H1 (cell line): ENCODE data around the gene NRTN. TPM values are rescaled to one million over a fixed set of nuclear protein-coding genes. Genes with fewer than 3 reads are reported as not detected.
A peak's percentile ranks its signal among the peaks of the same experiment; 100 is the strongest.

Source experiments
- CTCF ChIA-PET: fragments of 300-600 bp; sonication (Branson Sonifier 250); formaldehyde crosslinking; loops from one replicate; lab custom pipeline; 2021; ENCODE audit not compliant: partially characterized antibody; lab: Charles Lee
- POLR2A ChIA-PET: fragments of 300-600 bp; sonication (Branson Sonifier 250); formaldehyde crosslinking; loops from one replicate; lab custom pipeline; 2021; ENCODE audit warnings: inconsistent platforms; ENCODE audit not compliant: partially characterized antibody; lab: Charles Lee
- DNase-seq, 2 experiments: peaks; one replicate each; pipeline versions ENCODE4 v3.0.0 to v3.0.0-alpha.2; 2010 to 2022; ENCODE audit warnings: low spot score in 2 of 2, low read depth in 1 of 2, mixed read lengths in 1 of 2
- FAIRE-seq: peaks from 2 replicates; lab custom pipeline; 2011; peaks lifted over from hg19 to GRCh38; lab: Jason Lieb, UNC
- H2AFZ ChIP-seq: 2 replicates; pipeline ENCODE4 v1.8.1; 2012; ENCODE audit warnings: low read length, inconsistent platforms
- H2AK5ac ChIP-seq: 2 replicates; pipeline ENCODE4 v1.6.1; 2013; ENCODE audit warnings: low read depth, low read length
- H2BK120ac ChIP-seq: replicated peaks from 2 replicates; pipeline ENCODE3; 2013; ENCODE audit warnings: low read depth, low read length, inconsistent platforms
- H2BK12ac ChIP-seq: 2 replicates; pipeline ENCODE4 v1.6.1; 2013; ENCODE audit warnings: low read depth, low read length
- H2BK15ac ChIP-seq: 2 replicates; pipeline ENCODE4 v1.6.1; 2013; ENCODE audit warnings: low read length
- H2BK20ac ChIP-seq: 2 replicates; pipeline ENCODE4 v1.6.1; 2013; ENCODE audit warnings: low read length
- H2BK5ac ChIP-seq: 2 replicates; pipeline ENCODE4 v1.6.1; 2013; ENCODE audit warnings: low read depth, low read length
- H3K14ac ChIP-seq: 2 replicates; pipeline ENCODE4 v1.6.1; 2013; ENCODE audit warnings: inconsistent platforms; ENCODE audit not compliant: insufficient read length
- H3K18ac ChIP-seq: 2 replicates; pipeline ENCODE4 v1.6.1; 2013; ENCODE audit warnings: low read length; ENCODE audit errors: extremely low read depth
- H3K23ac ChIP-seq: 2 replicates; pipeline ENCODE4 v1.6.1; 2013; ENCODE audit warnings: inconsistent platforms; ENCODE audit not compliant: insufficient read length
- H3K23me2 ChIP-seq: 2 replicates; pipeline ENCODE4 v1.6.1; 2013; ENCODE audit warnings: low read depth, low read length
- H3K27ac ChIP-seq: 2 replicates; pipeline ENCODE4 v1.6.1; 2011; ENCODE audit warnings: low read depth, low read length, inconsistent platforms
- H3K27me3 ChIP-seq, 4 experiments: replicated peaks in 1 of 4; 1 replicate in 1 of 4; 2 replicates in 3 of 4; pipeline versions ENCODE4 v1.6.1 to v1.8.1; 2011 to 2013; ENCODE audit warnings: low read length in 3 of 4, mild to moderate bottlenecking in 3 of 4, inconsistent platforms in 2 of 4, mixed read lengths in 2 of 4, moderate library complexity in 1 of 4; ENCODE audit not compliant: control insufficient read depth in 3 of 4, insufficient read depth in 3 of 4; ENCODE audit errors: extremely low read depth in 1 of 4
- H3K36me3 ChIP-seq, 4 experiments: 2 replicates each; pipeline versions ENCODE4 v1.6.1 to v1.8.1; 2011 to 2013; ENCODE audit warnings: mild to moderate bottlenecking in 4 of 4, low read length in 3 of 4, moderate library complexity in 2 of 4, control low read depth in 1 of 4, inconsistent platforms in 1 of 4; ENCODE audit not compliant: insufficient read depth in 4 of 4, control insufficient read depth in 2 of 4
- H3K4ac ChIP-seq: replicated peaks from 2 replicates; pipeline ENCODE3; 2013; ENCODE audit warnings: low read length, low read depth, mixed read lengths, inconsistent platforms; ENCODE audit not compliant: insufficient read length
- H3K4me1 ChIP-seq, 4 experiments: replicated peaks in 1 of 4; 1 replicate in 1 of 4; 2 replicates in 3 of 4; pipeline versions ENCODE4 v1.6.1 to v1.8.1; 2011 to 2013; ENCODE audit warnings: low read length in 3 of 4, inconsistent platforms in 2 of 4, mixed read lengths in 1 of 4; ENCODE audit not compliant: insufficient read depth in 4 of 4, control insufficient read depth in 3 of 4
- H3K4me2 ChIP-seq, 2 experiments: 2 replicates each; pipeline versions ENCODE4 v1.6.1 to v1.8.1; 2011 to 2013; ENCODE audit warnings: low read depth in 2 of 2, low read length in 2 of 2, control low read depth in 1 of 2, inconsistent platforms in 1 of 2, mild to moderate bottlenecking in 1 of 2; ENCODE audit not compliant: insufficient read depth in 1 of 2
- H3K4me3 ChIP-seq, 4 experiments: fragments of 200-600, 300-600 bp in 1 of 4; sonication (generic), shearing (Covaris generic), sonication (Bioruptor Twin) in 1 of 4; 2 replicates each; pipeline versions ENCODE4 v1.5.1 to v1.8.1; 2011 to 2016; ENCODE audit warnings: low read length in 4 of 4, low read depth in 3 of 4, control low read depth in 2 of 4, inconsistent platforms in 2 of 4, mild to moderate bottlenecking in 2 of 4, mixed read lengths in 1 of 4, moderate library complexity in 1 of 4; ENCODE audit not compliant: insufficient read depth in 2 of 4; ENCODE audit errors: extremely low read depth in 1 of 4
- H3K56ac ChIP-seq: replicated peaks from 2 replicates; pipeline ENCODE3; 2013; ENCODE audit warnings: low read depth, mild to moderate bottlenecking, mixed read lengths, low read length, inconsistent platforms; ENCODE audit not compliant: insufficient read length
- H3K79me1 ChIP-seq: 2 replicates; pipeline ENCODE4 v1.6.1; 2013; ENCODE audit warnings: low read depth, low read length, control low read depth
- H3K79me2 ChIP-seq, 2 experiments: 2 replicates each; pipeline versions ENCODE4 v1.6.1 to v1.8.1; 2012 to 2013; ENCODE audit warnings: low read length in 2 of 2, mild to moderate bottlenecking in 2 of 2, inconsistent platforms in 1 of 2; ENCODE audit not compliant: insufficient read depth in 2 of 2, control insufficient read depth in 1 of 2
- H3K9ac ChIP-seq, 4 experiments: replicated peaks in 1 of 4; 1 replicate in 1 of 4; 2 replicates in 3 of 4; pipeline versions ENCODE4 v1.6.1 to v1.8.1; 2011 to 2013; ENCODE audit warnings: low read depth in 3 of 4, low read length in 3 of 4, control low read depth in 2 of 4, mild to moderate bottlenecking in 2 of 4, moderate library complexity in 2 of 4, inconsistent platforms in 1 of 4; ENCODE audit errors: extremely low read depth in 1 of 4
- H3K9me3 ChIP-seq, 2 experiments: 2 replicates each; pipeline versions ENCODE4 v1.6.1 to v1.8.1; 2012 to 2013; ENCODE audit warnings: mild to moderate bottlenecking in 2 of 2, moderate library complexity in 2 of 2, control low read depth in 1 of 2, inconsistent platforms in 1 of 2, low read depth in 1 of 2, low read length in 1 of 2, mixed read lengths in 1 of 2; ENCODE audit not compliant: insufficient read depth in 2 of 2
- H4K20me1 ChIP-seq, 2 experiments: replicated peaks in 1 of 2; 2 replicates each; pipeline versions ENCODE3 to v1.8.1; 2011 to 2013; ENCODE audit warnings: inconsistent platforms in 2 of 2, low read length in 2 of 2, mild to moderate bottlenecking in 1 of 2; ENCODE audit not compliant: insufficient read depth in 2 of 2, control insufficient read depth in 1 of 2
- H4K5ac ChIP-seq: 2 replicates; pipeline ENCODE4 v1.6.1; 2013; ENCODE audit warnings: low read length, low read depth, mixed read lengths, inconsistent platforms; ENCODE audit not compliant: insufficient read length
- H4K8ac ChIP-seq: 2 replicates; pipeline ENCODE4 v1.8.0; 2013; ENCODE audit warnings: mild to moderate bottlenecking, moderate library complexity, low read length, inconsistent platforms; ENCODE audit not compliant: insufficient read depth; ENCODE audit errors: extremely low read depth
- H4K91ac ChIP-seq: replicated peaks from 2 replicates; pipeline ENCODE3; 2013; ENCODE audit warnings: low read length, mixed read lengths, inconsistent platforms; ENCODE audit not compliant: insufficient read length
- CEBPB ChIP-seq: IDR thresholded peaks from 2 replicates; pipeline ENCODE4 v1.6.1; 2012; ENCODE audit warnings: low read depth, low read length
- CREB1 ChIP-seq: IDR thresholded peaks from 2 replicates; pipeline ENCODE4 v1.6.1; 2012; ENCODE audit warnings: inconsistent platforms
- HDAC6 ChIP-seq: IDR thresholded peaks from one replicate; pipeline ENCODE4 v1.7.1; 2012; ENCODE audit warnings: low read depth, mild to moderate bottlenecking, inconsistent platforms, low read length, moderate library complexity
- JUND ChIP-seq: IDR thresholded peaks from 2 replicates; pipeline ENCODE4 v1.6.1; 2011; ENCODE audit warnings: mild to moderate bottlenecking, improper control_type of control experiment, low read length
- KDM1A ChIP-seq: fragments of 200-600, 300-600 bp; sonication (generic); IDR thresholded peaks from 2 replicates; pipeline ENCODE4 v1.7.1; 2016; ENCODE audit warnings: mild to moderate bottlenecking, low read length, borderline replicate concordance
- KDM4A ChIP-seq: IDR thresholded peaks from one replicate; pipeline ENCODE4 v1.7.1; 2012; ENCODE audit warnings: low read depth, mild to moderate bottlenecking, moderate library complexity, low read length, inconsistent platforms; ENCODE audit not compliant: severe bottlenecking
- POU5F1 ChIP-seq: IDR thresholded peaks from 2 replicates; pipeline ENCODE4 v1.6.1; 2011; ENCODE audit warnings: low read depth, mild to moderate bottlenecking, low read length, moderate library complexity
- RXRA ChIP-seq: IDR thresholded peaks from 2 replicates; pipeline ENCODE4 v1.6.1; 2011; ENCODE audit warnings: low read depth, mild to moderate bottlenecking, low read length, moderate library complexity; ENCODE audit not compliant: insufficient read depth
- SP1 ChIP-seq: IDR thresholded peaks from 2 replicates; pipeline ENCODE4 v1.6.1; 2011; ENCODE audit warnings: low read depth, low read length
- SRF ChIP-seq: IDR thresholded peaks from 2 replicates; pipeline ENCODE4 v1.6.1; 2011; ENCODE audit warnings: mild to moderate bottlenecking, low read depth, low read length, moderate library complexity
- TCF12 ChIP-seq: IDR thresholded peaks from 2 replicates; pipeline ENCODE4 v1.6.1; 2011; ENCODE audit warnings: low read depth, mild to moderate bottlenecking, low read length
- WGBS, 2 experiments: shearing (Covaris generic) in 1 of 2; methylation state at CpG; one replicate each; pipeline versions ENCODE4 v1.1.6 to v1.1.7; 2013 to 2015; ENCODE audit warnings: low lambda C conversion rate in 2 of 2, mixed read lengths in 2 of 2, inconsistent platforms in 1 of 2, low coverage in 1 of 2, missing lambda C conversion rate in 1 of 2; ENCODE audit not compliant: insufficient replicate concordance in 2 of 2, insufficient coverage in 1 of 2, insufficient read length in 1 of 2; ENCODE audit errors: extremely low coverage in 1 of 2, missing lambda C conversion rate in 1 of 2; 5-methylcytosine and 5-hydroxymethylcytosine counted together
- polyA plus RNA-seq, 7 experiments: library from polyadenylated mRNA; depleted of rRNA in 3 of 7; stranded (reverse) in 5 of 7; unstranded in 2 of 7; fragments of >200 nt in 5 of 7; fragments of 200-250 nt in 2 of 7; gene quantifications; 1 replicate in 5 of 7; 2 replicates in 1 of 7; 4 replicates in 1 of 7; pipeline versions ENCODE4 v1.2.1 to v1.2.3, GENCODE V29; 2011 to 2013; ENCODE audit warnings: missing spikeins in 2 of 7, mixed read lengths in 2 of 7
- total RNA-seq: library from RNA; stranded (reverse); fragmentation: NEBNext Ultra II Directional; extraction: Animal tissue kit (Norgen Biotek cat#: 25700); gene quantifications from 2 replicates; pipeline ENCODE4 v1.2.1, GENCODE V29; 2021
- TF ChIP-seq, protein P1 (sequence below): IDR thresholded peaks from 2 replicates; pipeline ENCODE4 v1.6.1; 2011; ENCODE audit warnings: low read length, improper control_type of control experiment
- TF ChIP-seq, protein P2 (sequence below): IDR thresholded peaks from 2 replicates; pipeline ENCODE4 v1.6.1; 2011; ENCODE audit warnings: low read depth, mild to moderate bottlenecking, low read length; ENCODE audit not compliant: insufficient read depth

The NRTN gene
- total and polyA plus RNA-seq, 2 of the 8 experiments (the other 6 are each of a cell fraction or from before 2014, with no cell fraction given), result 3.9 to 5.3 TPM

- Histone ChIP-seq H3K27ac (no peak overlapping the region), H2AK5ac (peak overlapping the region; percentile 95; the same call in 1 of the 2 replicates), H3K23ac (no peak overlapping the region), H3K4me3 (no peak overlapping the region), H2BK20ac (no peak overlapping the region), H4K8ac (no peak overlapping the region; the same call in 1 of the 2 replicates), H2BK12ac (peak overlapping the region; percentile 80; the same call in 1 of the 2 replicates), H4K5ac (no peak overlapping the region), H3K27me3 (no peaks in the 10 kb centered on the region), H3K23me2 (peaks cover 3% of the 10 kb centered on the region; the same call in 1 of the 2 replicates), H4K20me1 (peaks cover 0 to 4% of the 10 kb centered on the region in 2 experiments), H2BK15ac (0 out of 2 replicates have a peak overlapping the region, but pooled peaks have one; percentile 92), H3K79me2 (no peaks in the 10 kb centered on the region), H3K4ac (no peak overlapping the region), H3K79me1 (peaks cover 5% of the 10 kb centered on the region; the same call in 1 of the 2 replicates), H3K9me3 (no peaks in the 10 kb centered on the region), H3K14ac (no peak overlapping the region), H3K56ac (no peak overlapping the region), H2AFZ (no peak overlapping the region), H3K4me1 (no peaks in the 10 kb centered on the region; a peak in 1 of 7 replicates), H2BK120ac (no peak overlapping the region), H3K18ac (no peak overlapping the region), H3K4me2 (no peak overlapping the region), H3K36me3 (peaks cover 7 to 15% (median 12%) of the 10 kb centered on the region in 4 experiments), H3K9ac (no peak overlapping the region; a peak in 1 of 7 replicates), H2BK5ac (no peak overlapping the region), H4K91ac (no peak overlapping the region)
- DNase-seq (no peak), FAIRE-seq (no peak)
- WGBS, 2 experiments, result 87% methylated on average over 3 of the region's 3 CpGs; no CpG with 5 or more reads in 1 of the 2 experiments
- ChIA-PET POLR2A (interaction anchor here (0.8 to 2.3 kb wide), 3 partner anchors 35 to 102 kb away, joined by 3 to 7 read pairs (median 6); partner anchors contain the start of genes CATSPERD and LONP1), CTCF (interaction anchor here (0.6 to 3.0 kb wide), 13 partner anchors 10 to 209 kb away, joined by 3 to 13 read pairs (median 4); partner anchors contain the start of gene NRTN)
- TF ChIP-seq, protein P1, sequence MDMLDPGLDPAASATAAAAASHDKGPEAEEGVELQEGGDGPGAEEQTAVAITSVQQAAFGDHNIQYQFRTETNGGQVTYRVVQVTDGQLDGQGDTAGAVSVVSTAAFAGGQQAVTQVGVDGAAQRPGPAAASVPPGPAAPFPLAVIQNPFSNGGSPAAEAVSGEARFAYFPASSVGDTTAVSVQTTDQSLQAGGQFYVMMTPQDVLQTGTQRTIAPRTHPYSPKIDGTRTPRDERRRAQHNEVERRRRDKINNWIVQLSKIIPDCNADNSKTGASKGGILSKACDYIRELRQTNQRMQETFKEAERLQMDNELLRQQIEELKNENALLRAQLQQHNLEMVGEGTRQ, result no peak
- TF ChIP-seq POU5F1, result no peak
- no peak for TF ChIP-seq CREB1
- TF ChIP-seq, protein P2, sequence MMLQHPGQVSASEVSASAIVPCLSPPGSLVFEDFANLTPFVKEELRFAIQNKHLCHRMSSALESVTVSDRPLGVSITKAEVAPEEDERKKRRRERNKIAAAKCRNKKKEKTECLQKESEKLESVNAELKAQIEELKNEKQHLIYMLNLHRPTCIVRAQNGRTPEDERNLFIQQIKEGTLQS, result no peak
- no peak for TF ChIP-seq RXRA
- no peak for TF ChIP-seq HDAC6
- TF ChIP-seq KDM1A, result no peak
- no peak for TF ChIP-seq TCF12
- no peak for TF ChIP-seq SRF
- no peak for TF ChIP-seq CEBPB
- TF ChIP-seq JUND, result no peak
- TF ChIP-seq KDM4A, result no peak
- no peak for TF ChIP-seq SP1
These were observed 11.7 kb upstream of the NRTN start for GRCh38 chr19:5793188-5793587.
